ENCODE data around the gene PALM. TPM values are rescaled to one million over a fixed set of nuclear protein-coding genes. Genes with fewer than 3 reads are reported as not detected.
A peak's percentile ranks its signal among the peaks of the same experiment; 100 is the strongest.

The PALM gene
- total and polyA plus RNA-seq, 9 of the 15 experiments (the other 6 are each of a cell fraction or from before 2014, with no cell fraction given), result 0.04 to 6.6 (median 1.7) TPM

GRCh38 chr19:771332-771785 is 62.6 kb downstream of the PALM start (continued):
- TF ChIP-seq, protein P1, sequence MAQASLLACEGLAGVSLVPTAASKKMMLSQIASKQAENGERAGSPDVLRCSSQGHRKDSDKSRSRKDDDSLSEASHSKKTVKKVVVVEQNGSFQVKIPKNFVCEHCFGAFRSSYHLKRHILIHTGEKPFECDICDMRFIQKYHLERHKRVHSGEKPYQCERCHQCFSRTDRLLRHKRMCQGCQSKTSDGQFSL (CRISPR knock-in tag; IDR thresholded peaks at IDR 0.05), result peak; percentile 73; the same call in 1 of the 2 replicates
- TF ChIP-seq, protein P1 (tag; IDR thresholded peaks at IDR 0.05), result peak in 1 of 2 experiments; percentile 67; a peak in 1 of 4 replicates
- TF ChIP-seq KDM1A (IDR thresholded peaks at IDR 0.05) (peak; percentile 12 to 69; a peak in 2 of 4 replicates), HOXB6 (CRISPR knock-in tag; IDR thresholded peaks at IDR 0.05; ENCODE audit: borderline replicate concordance) (no peak), PHF20 (IDR thresholded peaks at IDR 0.05; ENCODE audit: partially characterized antibody) (peak; percentile 21), PCBP1 (IDR thresholded peaks at IDR 0.05; ENCODE audit: low read depth, low read length, poor library complexity, severe bottlenecking) (peak; percentile 71), USF1 (CRISPR knock-in tag; IDR thresholded peaks at IDR 0.05) (no peak), ZFP91 (CRISPR knock-in tag; IDR thresholded peaks at IDR 0.05) (no peak), KDM2B (CRISPR knock-in tag; IDR thresholded peaks at IDR 0.05) (no peak), RHOXF2B (CRISPR knock-in tag; conservative IDR thresholded peaks at IDR 0.05) (no peak), RBFOX2 (IDR thresholded peaks at IDR 0.05; ENCODE audit: low read depth, low read length) (no peak), MEF2A (IDR thresholded peaks at IDR 0.05; ENCODE audit: control insufficient read depth, low read depth, low read length) (no peak), HDAC8 (tag; IDR thresholded peaks at IDR 0.05) (no peak), CCAR2 (IDR thresholded peaks at IDR 0.05; ENCODE audit: low read depth, low read length) (no peak), SIRT6 (IDR thresholded peaks at IDR 0.05; ENCODE audit: low read depth, low read length) (no peak), ZNF146 (CRISPR knock-in tag; IDR thresholded peaks at IDR 0.05; ENCODE audit: unreplicated experiment) (no peak), ZEB2 (IDR thresholded peaks at IDR 0.05) (no peak), CC2D1A (IDR thresholded peaks at IDR 0.05) (peak; percentile 72; the same call in 1 of the 2 replicates), ZNF121 (CRISPR knock-in tag; conservative IDR thresholded peaks at IDR 0.05) (no peak), TCF7 (IDR thresholded peaks at IDR 0.05; ENCODE audit: borderline replicate concordance) (no peak), LCOR (CRISPR knock-in tag; IDR thresholded peaks at IDR 0.05) (no peak), RAD21 (CRISPR knock-in tag; conservative IDR thresholded peaks at IDR 0.05 in 1 of 2, IDR thresholded peaks at IDR 0.05 in 1 of 2) (peak; percentile 84 to 88)
- TF ChIP-seq, protein P2, sequence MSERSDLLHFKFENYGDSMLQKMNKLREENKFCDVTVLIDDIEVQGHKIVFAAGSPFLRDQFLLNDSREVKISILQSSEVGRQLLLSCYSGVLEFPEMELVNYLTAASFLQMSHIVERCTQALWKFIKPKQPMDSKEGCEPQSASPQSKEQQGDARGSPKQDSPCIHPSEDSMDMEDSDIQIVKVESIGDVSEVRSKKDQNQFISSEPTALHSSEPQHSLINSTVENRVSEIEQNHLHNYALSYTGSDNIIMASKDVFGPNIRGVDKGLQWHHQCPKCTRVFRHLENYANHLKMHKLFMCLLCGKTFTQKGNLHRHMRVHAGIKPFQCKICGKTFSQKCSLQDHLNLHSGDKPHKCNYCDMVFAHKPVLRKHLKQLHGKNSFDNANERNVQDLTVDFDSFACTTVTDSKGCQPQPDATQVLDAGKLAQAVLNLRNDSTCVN (CRISPR knock-in tag; IDR thresholded peaks at IDR 0.05), result no peak
- TF ChIP-seq, protein P3, sequence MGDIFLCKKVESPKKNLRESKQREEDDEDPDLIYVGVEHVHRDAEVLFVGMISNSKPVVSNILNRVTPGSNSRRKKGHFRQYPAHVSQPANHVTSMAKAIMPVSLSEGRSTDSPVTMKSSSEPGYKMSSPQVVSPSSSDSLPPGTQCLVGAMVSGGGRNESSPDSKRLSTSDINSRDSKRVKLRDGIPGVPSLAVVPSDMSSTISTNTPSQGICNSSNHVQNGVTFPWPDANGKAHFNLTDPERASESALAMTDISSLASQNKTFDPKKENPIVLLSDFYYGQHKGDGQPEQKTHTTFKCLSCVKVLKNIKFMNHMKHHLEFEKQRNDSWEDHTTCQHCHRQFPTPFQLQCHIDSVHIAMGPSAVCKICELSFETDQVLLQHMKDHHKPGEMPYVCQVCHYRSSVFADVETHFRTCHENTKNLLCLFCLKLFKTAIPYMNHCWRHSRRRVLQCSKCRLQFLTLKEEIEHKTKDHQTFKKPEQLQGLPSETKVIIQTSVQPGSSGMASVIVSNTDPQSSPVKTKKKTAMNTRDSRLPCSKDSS (IDR thresholded peaks at IDR 0.05; ENCODE audit: low read depth, partially characterized antibody), result no peak

All from K562 (cell line).